Sigmoid colon (tissue), 7 donors: Measurements from ENCODE around the gene FBXO44. TPM values are rescaled to one million over a fixed set of nuclear protein-coding genes. Genes with fewer than 3 reads are reported as not detected.

Experiments
- DNase-seq: peaks from one replicate; pipeline ENCODE4 v3.0.0-alpha.2; 2019
- H3K27ac ChIP-seq, 4 donors: fragments of 200-600 bp; sonication (generic); one replicate each; pipeline ENCODE4 v1.5.1; 2016 to 2019; ENCODE audit warnings: mild to moderate bottlenecking in 1 of 4
- H3K27me3 ChIP-seq, 3 donors: fragments of 200-600 bp; sonication (generic); one replicate each; pipeline ENCODE4 v1.5.1; 2019; ENCODE audit warnings: mild to moderate bottlenecking in 1 of 3
- H3K36me3 ChIP-seq, 4 donors: fragments of 200-600 bp; sonication (generic); one replicate each; pipeline ENCODE4 v1.5.1; 2016 to 2019
- H3K4me1 ChIP-seq, 4 donors: fragments of 200-600 bp; sonication (generic); one replicate each; pipeline ENCODE4 v1.5.1; 2017 to 2019
- H3K4me3 ChIP-seq, 4 donors: fragments of 200-600 bp; sonication (generic); one replicate each; pipeline ENCODE4 v1.5.1; 2017 to 2019; ENCODE audit warnings: mild to moderate bottlenecking in 2 of 4, moderate library complexity in 1 of 4
- H3K9me3 ChIP-seq, 4 donors: fragments of 200-600 bp in 3 of 4; sonication (generic) in 3 of 4; one replicate each; pipeline versions ENCODE4 v1.5.1 to v1.6.1; 2013 to 2019
- EP300 ChIP-seq, 4 donors: sonication (generic); formaldehyde crosslinking; IDR thresholded peaks; one replicate each; pipeline ENCODE4 v1.6.1; 2017; ENCODE audit warnings: antibody characterized with exemption in 4 of 4
- POLR2A ChIP-seq, 2 donors: fragments of 450-650 bp; IDR thresholded peaks; one replicate each; pipeline ENCODE4 v1.6.1; 2016; ENCODE audit warnings: antibody characterized with exemption in 2 of 2, mild to moderate bottlenecking in 2 of 2, moderate library complexity in 2 of 2
- POLR2AphosphoS5 ChIP-seq, 4 donors: sonication (generic); formaldehyde crosslinking; IDR thresholded peaks; one replicate each; pipeline ENCODE4 v1.6.1; 2017; ENCODE audit warnings: antibody characterized with exemption in 4 of 4
- WGBS, 2 donors: extraction: QIAGEN DNeasy Blood & Tissue Kit; methylation state at CpG; one replicate each; pipeline ENCODE4 v1.1.7; 2013; 5-methylcytosine and 5-hydroxymethylcytosine counted together
- intact Hi-C: fragments of 100-400 bp; cut with DNase I; formaldehyde crosslinking; loops from one replicate; pipeline ENCODE4 v1.15.1; 2023
- polyA plus RNA-seq, 3 donors: library from polyadenylated mRNA; stranded (reverse); fragments of 200-250 nt; gene quantifications; one replicate each; pipeline ENCODE4 v1.2.3, GENCODE V29; 2013
- total RNA-seq, 4 donors: library from RNA; depleted of rRNA; stranded (reverse); fragments of >200 nt; gene quantifications; one replicate each; pipeline ENCODE4 v1.1.0, GENCODE V29; 2016
- TF ChIP-seq, protein P1 (sequence below), 4 experiments: fragments of 450-650 bp in 3 of 4; fragments of 200-600 bp in 1 of 4; IDR thresholded peaks; one replicate each; pipeline ENCODE4 v1.5.1; 2016 to 2019; ENCODE audit warnings: antibody characterized with exemption in 4 of 4, mild to moderate bottlenecking in 3 of 4, moderate library complexity in 2 of 4
- donor health status: healthy with polysubstance abuse.
- donor health status: Bipolar disorder and iron deficiency.
- donor health status: healthy.

The FBXO44 gene
- total and polyA plus RNA-seq, 7 donors, result 1.6 to 27.3 (median 14.2) TPM

- no peak overlapping the region for H3K27ac ChIP-seq
- intact Hi-C loops, result no loop called here
- WGBS, 2 donors, result 83 to 92% methylated on average over 2 of the region's 2 CpGs
- H3K36me3 ChIP-seq, result no peaks in the 10 kb centered on the region
- H3K4me3 ChIP-seq, result no peak overlapping the region
- DNase-seq, result no peak
- H3K4me1 ChIP-seq, result no peaks in the 10 kb centered on the region
- H3K27me3 ChIP-seq, result peaks cover 0 to 13% (median 5%) of the 10 kb centered on the region in 3 donors
- H3K9me3 ChIP-seq, result no peaks in the 10 kb centered on the region
- no peak for TF ChIP-seq POLR2A (IDR thresholded peaks at IDR 0.05)
- no peak for TF ChIP-seq EP300 (IDR thresholded peaks at IDR 0.05)
- TF ChIP-seq, protein P1, sequence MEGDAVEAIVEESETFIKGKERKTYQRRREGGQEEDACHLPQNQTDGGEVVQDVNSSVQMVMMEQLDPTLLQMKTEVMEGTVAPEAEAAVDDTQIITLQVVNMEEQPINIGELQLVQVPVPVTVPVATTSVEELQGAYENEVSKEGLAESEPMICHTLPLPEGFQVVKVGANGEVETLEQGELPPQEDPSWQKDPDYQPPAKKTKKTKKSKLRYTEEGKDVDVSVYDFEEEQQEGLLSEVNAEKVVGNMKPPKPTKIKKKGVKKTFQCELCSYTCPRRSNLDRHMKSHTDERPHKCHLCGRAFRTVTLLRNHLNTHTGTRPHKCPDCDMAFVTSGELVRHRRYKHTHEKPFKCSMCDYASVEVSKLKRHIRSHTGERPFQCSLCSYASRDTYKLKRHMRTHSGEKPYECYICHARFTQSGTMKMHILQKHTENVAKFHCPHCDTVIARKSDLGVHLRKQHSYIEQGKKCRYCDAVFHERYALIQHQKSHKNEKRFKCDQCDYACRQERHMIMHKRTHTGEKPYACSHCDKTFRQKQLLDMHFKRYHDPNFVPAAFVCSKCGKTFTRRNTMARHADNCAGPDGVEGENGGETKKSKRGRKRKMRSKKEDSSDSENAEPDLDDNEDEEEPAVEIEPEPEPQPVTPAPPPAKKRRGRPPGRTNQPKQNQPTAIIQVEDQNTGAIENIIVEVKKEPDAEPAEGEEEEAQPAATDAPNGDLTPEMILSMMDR (IDR thresholded peaks at IDR 0.05), result no peak
Measured at GRCh38 chr1:11617741-11618140, 36.9 kb upstream of the FBXO44 start.

- intact Hi-C loops, result no loop called here
- DNase-seq, result no peak
- WGBS, 2 donors, result 39 to 55% methylated on average over 12 of the region's 12 CpGs
Measured at GRCh38 chr1:11620405-11620804, 34.3 kb upstream of the FBXO44 start.

DNA sequence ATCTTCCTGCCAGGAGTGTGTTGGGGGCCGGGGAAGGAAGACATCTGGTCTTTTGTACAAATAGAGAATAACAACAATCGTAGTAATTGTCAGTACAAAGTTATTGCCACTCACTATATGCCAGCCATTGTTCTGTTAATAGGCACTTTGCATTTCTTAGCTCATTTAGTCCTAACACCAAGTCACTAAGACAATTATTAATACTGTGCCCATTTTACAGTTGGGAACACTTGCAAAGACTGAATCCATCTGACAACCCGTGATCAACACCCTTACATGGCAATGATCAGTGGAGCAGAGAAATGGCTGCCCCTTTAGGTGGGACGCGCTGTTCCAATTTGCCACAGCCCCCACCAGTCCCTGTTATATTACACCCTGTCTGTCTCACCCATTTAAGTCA lies 33.8 kb upstream of the FBXO44 start:
- H3K9me3 ChIP-seq, result no peaks in the 10 kb centered on the region
- TF ChIP-seq POLR2AphosphoS5 (IDR thresholded peaks at IDR 0.05) (no peak), POLR2A (IDR thresholded peaks at IDR 0.05) (no peak), EP300 (IDR thresholded peaks at IDR 0.05) (no peak)
- TF ChIP-seq, protein P1 (IDR thresholded peaks at IDR 0.05), result no peak
- DNase-seq, result no peak
- no peaks in the 10 kb centered on the region for H3K36me3 ChIP-seq
- 76 to 83% methylated on average over 5 of the region's 5 CpGs for WGBS, 2 donors
- H3K27me3 ChIP-seq, result peaks cover 0 to 22% (median 5%) of the 10 kb centered on the region in 3 donors
- H3K27ac ChIP-seq, result no peak overlapping the region
- H3K4me1 ChIP-seq, result no peaks in the 10 kb centered on the region
- no peak overlapping the region for H3K4me3 ChIP-seq
- intact Hi-C loops, result no loop called here

More at GRCh38 chr1:11620405-11620804, 34.3 kb upstream of the FBXO44 start:
- TF ChIP-seq POLR2A (IDR thresholded peaks at IDR 0.05), result no peak
- TF ChIP-seq, protein P1 (IDR thresholded peaks at IDR 0.05), result no peak
- TF ChIP-seq POLR2AphosphoS5 (IDR thresholded peaks at IDR 0.05), result no peak
- TF ChIP-seq EP300 (IDR thresholded peaks at IDR 0.05), result no peak
- H3K36me3 ChIP-seq, result no peaks in the 10 kb centered on the region
- H3K9me3 ChIP-seq, result no peaks in the 10 kb centered on the region
- H3K27ac ChIP-seq, result no peak overlapping the region
- H3K4me3 ChIP-seq, result no peak overlapping the region
- H3K27me3 ChIP-seq, result peaks cover 0 to 17% (median 5%) of the 10 kb centered on the region in 3 donors
- H3K4me1 ChIP-seq, result no peaks in the 10 kb centered on the region

- DNase-seq, result no peak
- Histone ChIP-seq H3K4me3 (no peak overlapping the region), H3K9me3 (no peaks in the 10 kb centered on the region), H3K27ac (no peak overlapping the region), H3K36me3 (no peaks in the 10 kb centered on the region), H3K4me1 (no peaks in the 10 kb centered on the region), H3K27me3 (peaks cover 0 to 25% (median 8%) of the 10 kb centered on the region in 3 donors)
- TF ChIP-seq, protein P1 (IDR thresholded peaks at IDR 0.05), result no peak
- TF ChIP-seq EP300 (IDR thresholded peaks at IDR 0.05), result no peak
- TF ChIP-seq POLR2AphosphoS5 (IDR thresholded peaks at IDR 0.05), result no peak
- TF ChIP-seq POLR2A (IDR thresholded peaks at IDR 0.05), result no peak
- intact Hi-C loops, result no loop called here
- WGBS, 2 donors, result 39 to 57% methylated on average over 3 of the region's 3 CpGs
Measured at GRCh38 chr1:11622398-11622797, 32.3 kb upstream of the FBXO44 start.

DNA sequence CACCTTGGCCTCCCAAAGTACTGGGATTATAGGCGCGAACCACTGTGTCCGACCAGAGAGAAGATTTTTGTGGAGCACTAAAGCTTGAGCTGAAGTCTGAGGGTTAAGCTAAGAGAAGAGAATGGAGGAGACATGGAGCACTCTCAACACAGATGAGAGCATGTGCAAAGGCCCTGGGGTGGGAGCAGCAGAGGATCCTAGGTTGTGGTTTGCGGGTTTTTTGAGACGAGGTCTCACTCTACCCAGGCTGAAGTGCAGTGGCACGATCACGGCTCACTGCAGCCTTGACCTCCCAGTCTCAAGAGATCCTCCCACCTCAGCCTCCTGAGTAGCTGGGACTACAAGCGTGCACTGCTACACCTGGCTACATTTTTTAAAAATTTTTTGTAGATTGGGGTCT lies 31.0 kb upstream of the FBXO44 start:
- intact Hi-C loops, result no loop called here
- Histone ChIP-seq H3K9me3 (no peaks in the 10 kb centered on the region), H3K27me3 (peaks cover 0 to 25% (median 9%) of the 10 kb centered on the region in 3 donors), H3K36me3 (no peaks in the 10 kb centered on the region), H3K27ac (no peak overlapping the region), H3K4me3 (no peak overlapping the region), H3K4me1 (no peaks in the 10 kb centered on the region)
- no peak for DNase-seq
- 78 to 80% methylated on average over 8 of the region's 8 CpGs for WGBS, 2 donors
- TF ChIP-seq EP300 (IDR thresholded peaks at IDR 0.05) (no peak), POLR2AphosphoS5 (IDR thresholded peaks at IDR 0.05) (no peak), POLR2A (IDR thresholded peaks at IDR 0.05) (no peak)
- TF ChIP-seq, protein P1 (IDR thresholded peaks at IDR 0.05), result no peak
